Measurements from ENCODE around the gene CCR5AS.

Gene CCR5AS

GRCh38 chr3:46350262-46350565, 56.7 kb downstream of the CCR5AS start:
- Mint-ChIP-seq H3K9me3 (ENCODE audit: low read depth) (peaks cover 7% of the 10 kb centered on the region), H3K4me1 (ENCODE audit: low read depth) (no peaks in the 10 kb centered on the region), H3K4me3 (ENCODE audit: low read depth) (no peak overlapping the region), H3K27ac (no peak overlapping the region), H3K27me3 (peaks cover 40% of the 10 kb centered on the region), H3K36me3 (ENCODE audit: insufficient read depth) (no peaks in the 10 kb centered on the region)
- TF ChIP-seq CTCF (IDR thresholded peaks at IDR 0.05; ENCODE audit: unreplicated experiment): no peak
- DNase-seq (ENCODE audit: low spot score, unreplicated experiment): no peak

GRCh38 chr3:46349484-46350261, 57.2 kb downstream of the CCR5AS start:
- Mint-ChIP-seq H3K4me1 (ENCODE audit: low read depth) (no peaks in the 10 kb centered on the region), H3K9me3 (ENCODE audit: low read depth) (peaks cover 7% of the 10 kb centered on the region), H3K27me3 (peaks cover 36% of the 10 kb centered on the region), H3K4me3 (ENCODE audit: low read depth) (no peak overlapping the region), H3K36me3 (ENCODE audit: insufficient read depth) (no peaks in the 10 kb centered on the region), H3K27ac (no peak overlapping the region)
- no peak for DNase-seq (ENCODE audit: low spot score, unreplicated experiment)
- no peak for TF ChIP-seq CTCF (IDR thresholded peaks at IDR 0.05; ENCODE audit: unreplicated experiment)

DNA sequence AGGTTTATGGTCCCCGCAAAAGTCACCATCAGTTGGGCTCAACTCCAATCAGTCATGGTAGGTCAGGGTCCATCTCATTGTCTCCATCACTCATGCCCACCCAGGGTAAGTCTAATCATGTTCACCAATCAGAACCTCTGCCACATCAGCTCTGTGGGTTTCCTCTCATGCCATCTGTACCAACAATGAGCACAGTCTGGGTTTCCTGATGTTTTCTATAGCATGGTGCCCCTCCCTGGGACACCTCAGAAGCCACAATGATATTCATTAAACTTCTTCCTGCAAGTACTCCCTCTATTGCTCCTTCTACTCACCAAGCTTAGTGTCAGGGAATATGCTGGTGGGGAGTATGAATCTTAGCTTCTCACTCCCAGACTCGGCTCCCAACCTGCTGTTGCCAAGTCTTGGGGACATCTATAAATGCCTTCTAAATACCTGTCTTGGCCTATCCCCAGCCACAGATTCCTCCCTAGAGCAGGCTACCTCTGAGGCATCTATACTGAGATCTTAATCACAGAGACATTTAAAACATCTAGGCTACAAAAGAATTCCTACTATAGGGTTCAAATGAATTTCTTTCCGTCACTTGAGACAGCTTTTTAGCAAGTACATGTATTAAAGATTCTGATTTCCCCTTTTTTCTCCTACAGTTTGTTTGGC, 57.9 kb downstream of the CCR5AS start:
- Mint-ChIP-seq H3K36me3 (ENCODE audit: insufficient read depth) (no peaks in the 10 kb centered on the region), H3K9me3 (ENCODE audit: low read depth) (peaks cover 7% of the 10 kb centered on the region), H3K4me3 (ENCODE audit: low read depth) (no peak overlapping the region), H3K27ac (no peak overlapping the region), H3K27me3 (peaks cover 30% of the 10 kb centered on the region), H3K4me1 (ENCODE audit: low read depth) (no peaks in the 10 kb centered on the region)
- no peak for DNase-seq (ENCODE audit: low spot score, unreplicated experiment)
- no peak for TF ChIP-seq CTCF (IDR thresholded peaks at IDR 0.05; ENCODE audit: unreplicated experiment)

DNA sequence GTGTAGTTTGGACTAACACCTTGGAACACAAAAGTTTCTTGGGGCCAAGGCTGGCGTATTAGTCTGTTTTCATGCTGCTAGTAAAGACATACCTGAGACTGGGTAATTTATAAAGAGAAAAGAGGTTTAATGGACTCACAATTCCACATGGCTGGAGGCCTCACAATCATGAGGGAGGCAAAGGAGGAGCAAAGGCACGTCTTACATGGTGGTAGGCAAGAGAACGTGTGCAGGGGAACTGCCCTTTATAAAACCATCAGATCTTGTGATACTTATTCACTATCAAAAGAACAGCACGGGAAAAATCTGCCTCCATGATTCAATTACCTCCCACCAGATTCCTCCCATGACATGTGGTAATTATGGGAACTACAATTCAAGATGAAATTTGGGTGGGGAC, 62.4 kb downstream of the CCR5AS start:
- Mint-ChIP-seq H3K4me1 (ENCODE audit: low read depth) (no peaks in the 10 kb centered on the region), H3K27me3 (no peaks in the 10 kb centered on the region), H3K4me3 (ENCODE audit: low read depth) (no peak overlapping the region), H3K27ac (no peak overlapping the region), H3K9me3 (ENCODE audit: low read depth) (peaks cover 16% of the 10 kb centered on the region), H3K36me3 (ENCODE audit: insufficient read depth) (no peaks in the 10 kb centered on the region)
- TF ChIP-seq CTCF (IDR thresholded peaks at IDR 0.05; ENCODE audit: unreplicated experiment): no peak
- no peak for DNase-seq (ENCODE audit: low spot score, unreplicated experiment)

GRCh38 chr3:46338840-46339239, 68.0 kb downstream of the CCR5AS start:
- no peak overlapping the region for H3K27ac Mint-ChIP-seq
- no peaks in the 10 kb centered on the region for H3K36me3 Mint-ChIP-seq (ENCODE audit: insufficient read depth)
- H3K4me3 Mint-ChIP-seq (ENCODE audit: low read depth): no peak overlapping the region
- no peaks in the 10 kb centered on the region for H3K4me1 Mint-ChIP-seq (ENCODE audit: low read depth)
- peaks cover 25% of the 10 kb centered on the region for H3K9me3 Mint-ChIP-seq (ENCODE audit: low read depth)
- no peak for DNase-seq (ENCODE audit: low spot score, unreplicated experiment)
- H3K27me3 Mint-ChIP-seq: no peaks in the 10 kb centered on the region
- no peak for TF ChIP-seq CTCF (IDR thresholded peaks at IDR 0.05; ENCODE audit: unreplicated experiment)

Measured in progenitor cell of endocrine pancreas (in vitro differentiated cells).